ENCODE data around the gene LSM4.

LSM4 gene

DNA sequence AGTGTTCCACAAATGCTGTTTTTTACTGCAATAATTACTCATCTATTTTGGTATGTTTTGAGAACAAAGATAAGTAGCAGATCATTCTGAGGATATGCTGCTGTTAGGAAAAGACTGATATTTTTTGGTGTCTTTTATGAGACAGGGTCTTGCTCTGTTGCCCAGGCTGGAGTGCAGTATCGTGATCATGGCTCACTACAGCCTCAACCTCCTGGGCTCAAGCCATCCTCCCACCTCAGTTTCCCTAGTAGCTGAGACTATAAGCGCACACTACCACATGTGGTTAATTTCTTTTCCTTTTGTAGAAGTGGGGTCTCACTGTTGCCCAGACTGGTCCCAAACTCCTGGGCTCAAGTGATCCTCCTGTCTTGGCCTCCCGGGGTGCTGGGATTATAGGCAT, 9.5 kb downstream of the LSM4 start:
- H3K36me3 ChIP-seq (ENCODE audit: insufficient read depth, low read length): peaks cover 58% of the 10 kb centered on the region
- no peak overlapping the region for H2AFZ ChIP-seq (ENCODE audit: low read depth, low read length)
- H3K4me1 ChIP-seq (ENCODE audit: insufficient read depth, low read length): no peaks in the 10 kb centered on the region
- H3K4me3 ChIP-seq (ENCODE audit: low read length): no peak overlapping the region
- H3K27me3 ChIP-seq (ENCODE audit: insufficient read depth, low read length): no peaks in the 10 kb centered on the region
- H3K9me3 ChIP-seq (ENCODE audit: low read length): no peaks in the 10 kb centered on the region

- Histone ChIP-seq H3K4me1 (ENCODE audit: insufficient read depth, low read length) (no peaks in the 10 kb centered on the region), H3K36me3 (ENCODE audit: insufficient read depth, low read length) (peaks cover 70% of the 10 kb centered on the region)
Measured at GRCh38 chr19:18312092-18312534, 10.8 kb downstream of the LSM4 start.

DNA sequence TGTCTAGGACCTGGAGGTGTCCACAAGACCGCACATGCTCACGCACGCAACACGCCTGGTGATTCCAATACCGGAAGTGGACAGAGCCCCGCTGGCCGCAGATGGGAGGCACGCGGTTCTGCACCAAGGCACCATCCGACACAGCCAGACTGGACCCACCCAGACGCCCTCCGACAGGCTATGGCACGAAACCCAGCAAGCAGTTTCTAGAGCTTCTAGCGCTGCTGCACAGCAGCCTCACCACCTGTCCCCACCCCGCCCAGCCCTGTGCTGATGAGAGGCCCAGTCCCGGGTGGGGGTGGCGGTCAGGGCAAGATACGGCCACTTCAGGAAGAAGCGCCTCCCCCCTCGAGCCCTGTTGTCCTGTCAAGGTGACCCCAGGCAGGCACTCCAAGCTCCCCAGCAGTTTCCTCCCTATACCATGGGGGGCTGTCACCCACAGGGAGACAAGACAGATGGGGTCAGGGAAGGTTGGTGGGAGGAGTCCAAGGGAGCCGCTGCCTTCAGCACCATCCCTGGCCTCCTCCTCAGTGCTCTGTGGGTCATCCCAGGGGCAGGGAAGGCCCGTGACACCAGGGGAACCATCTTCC, 11.3 kb downstream of the LSM4 start:
- peaks cover 73% of the 10 kb centered on the region for H3K36me3 ChIP-seq (ENCODE audit: insufficient read depth, low read length)
- H3K9me3 ChIP-seq (ENCODE audit: low read length): no peaks in the 10 kb centered on the region
- no peak overlapping the region for H3K4me3 ChIP-seq (ENCODE audit: low read length)
- no peak overlapping the region for H2AFZ ChIP-seq (ENCODE audit: low read depth, low read length)
- H3K4me1 ChIP-seq (ENCODE audit: insufficient read depth, low read length): no peaks in the 10 kb centered on the region
- H3K27me3 ChIP-seq (ENCODE audit: insufficient read depth, low read length): no peaks in the 10 kb centered on the region

More at GRCh38 chr19:18312092-18312534, 10.8 kb downstream of the LSM4 start:
- no peak overlapping the region for H2AFZ ChIP-seq (ENCODE audit: low read depth, low read length)
- H3K27me3 ChIP-seq (ENCODE audit: insufficient read depth, low read length): no peaks in the 10 kb centered on the region
- H3K4me3 ChIP-seq (ENCODE audit: low read length): no peak overlapping the region
- no peaks in the 10 kb centered on the region for H3K9me3 ChIP-seq (ENCODE audit: low read length)

- H2AFZ ChIP-seq (ENCODE audit: low read depth, low read length): no peak overlapping the region
- H3K4me1 ChIP-seq (ENCODE audit: insufficient read depth, low read length): no peaks in the 10 kb centered on the region
- no peaks in the 10 kb centered on the region for H3K9me3 ChIP-seq (ENCODE audit: low read length)
- peaks cover 74% of the 10 kb centered on the region for H3K36me3 ChIP-seq (ENCODE audit: insufficient read depth, low read length)
- H3K27me3 ChIP-seq (ENCODE audit: insufficient read depth, low read length): no peaks in the 10 kb centered on the region
- no peak overlapping the region for H3K4me3 ChIP-seq (ENCODE audit: low read length)
Measured at GRCh38 chr19:18310966-18311365, 11.9 kb downstream of the LSM4 start.

DNA sequence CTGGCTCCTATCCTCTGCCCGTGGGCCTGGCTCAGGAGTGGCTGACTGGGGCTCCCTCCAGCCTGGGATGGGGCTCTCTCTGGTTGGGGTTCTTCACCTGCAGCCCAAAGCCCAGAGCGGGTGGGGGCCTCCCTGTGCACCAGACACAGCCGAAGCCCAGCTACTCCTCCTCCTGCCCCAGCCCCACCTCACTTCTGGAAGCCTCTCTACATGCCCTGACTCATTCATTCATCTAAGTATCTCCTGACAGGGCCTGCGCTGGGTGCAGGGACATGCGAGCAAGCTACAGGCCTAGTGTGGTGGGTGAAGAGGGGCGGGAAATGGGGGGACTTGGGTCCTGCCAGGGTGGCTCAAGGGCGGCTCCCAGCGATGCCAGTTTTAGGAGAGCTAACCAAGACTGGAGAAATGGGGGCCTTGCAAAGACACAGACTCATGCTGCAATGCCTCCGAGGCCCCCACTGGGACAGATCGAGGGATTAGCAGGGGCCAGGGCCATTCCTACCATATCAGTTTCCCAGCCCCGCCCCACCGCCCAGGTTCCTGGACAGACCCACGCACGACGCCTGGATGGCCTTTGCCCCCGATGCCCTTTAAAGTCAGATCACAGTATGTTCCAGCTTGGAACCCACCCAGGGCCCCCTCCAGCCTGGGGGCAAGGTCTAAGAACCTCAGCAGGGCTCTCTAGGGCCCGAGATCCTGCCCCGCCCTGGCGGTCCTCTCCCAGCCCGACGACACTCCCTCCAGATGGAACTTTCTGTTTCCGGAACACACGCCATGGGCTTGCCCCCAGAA, 12.6 kb downstream of the LSM4 start:
- Histone ChIP-seq H3K4me3 (ENCODE audit: low read length) (no peak overlapping the region), H3K9me3 (ENCODE audit: low read length) (no peaks in the 10 kb centered on the region), H3K36me3 (ENCODE audit: insufficient read depth, low read length) (peaks cover 67% of the 10 kb centered on the region), H2AFZ (ENCODE audit: low read depth, low read length) (no peak overlapping the region), H3K27me3 (ENCODE audit: insufficient read depth, low read length) (no peaks in the 10 kb centered on the region), H3K4me1 (ENCODE audit: insufficient read depth, low read length) (peaks cover 4% of the 10 kb centered on the region)

DNA sequence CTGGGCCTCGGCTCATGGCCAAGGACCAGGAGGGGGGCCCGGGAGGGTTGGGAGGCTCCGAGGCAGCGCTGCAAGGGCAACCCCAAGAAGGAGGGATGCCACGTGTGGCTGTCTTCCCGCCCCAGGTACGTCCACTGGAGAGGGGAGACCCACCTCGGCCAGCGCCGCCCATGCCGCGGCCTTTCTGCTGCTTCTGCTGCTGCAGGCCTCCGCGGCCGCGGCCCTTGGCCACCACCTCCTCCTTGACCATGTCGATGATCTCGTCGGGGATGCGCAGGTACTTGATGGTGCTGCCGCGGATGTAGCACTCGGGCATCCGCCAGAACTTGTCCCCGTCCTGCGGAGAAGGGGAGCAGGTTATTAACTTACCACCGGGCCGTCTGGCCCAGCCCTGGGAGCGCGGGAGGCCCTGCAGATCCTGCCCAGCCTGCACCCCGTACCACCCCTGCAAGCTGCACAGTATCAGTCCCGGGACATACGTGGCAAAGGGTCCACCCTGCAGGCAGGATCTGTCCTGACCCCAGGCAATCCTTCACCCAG, 13.3 kb downstream of the LSM4 start:
- Histone ChIP-seq H3K4me1 (ENCODE audit: insufficient read depth, low read length) (peaks cover 11% of the 10 kb centered on the region), H3K9me3 (ENCODE audit: low read length) (no peaks in the 10 kb centered on the region), H3K36me3 (ENCODE audit: insufficient read depth, low read length) (peaks cover 64% of the 10 kb centered on the region), H3K4me3 (ENCODE audit: low read length) (no peak overlapping the region), H3K27me3 (ENCODE audit: insufficient read depth, low read length) (no peaks in the 10 kb centered on the region), H2AFZ (ENCODE audit: low read depth, low read length) (no peak overlapping the region)

DNA sequence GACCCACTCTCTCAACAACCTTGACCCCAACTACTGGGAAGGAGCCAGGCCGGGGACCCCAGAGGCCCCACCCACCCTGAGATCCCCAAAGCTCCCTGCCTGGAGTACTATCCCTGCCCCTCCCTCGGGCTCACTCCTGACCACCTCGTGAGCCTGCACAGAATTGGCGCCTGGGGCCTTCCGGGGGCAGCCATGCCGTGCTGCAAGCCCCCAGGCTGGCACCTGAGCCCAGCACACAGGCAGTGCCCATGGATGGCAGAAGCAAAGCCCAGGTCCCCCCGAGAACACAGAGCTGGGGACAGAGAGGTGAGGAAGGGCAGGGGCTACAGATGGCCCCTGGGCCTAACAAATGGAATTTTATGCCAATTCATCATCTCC, 13.9 kb downstream of the LSM4 start:
- Histone ChIP-seq H3K27me3 (ENCODE audit: insufficient read depth, low read length) (no peaks in the 10 kb centered on the region), H3K4me3 (ENCODE audit: low read length) (no peak overlapping the region), H3K4me1 (ENCODE audit: insufficient read depth, low read length) (peaks cover 17% of the 10 kb centered on the region), H2AFZ (ENCODE audit: low read depth, low read length) (no peak overlapping the region), H3K9me3 (ENCODE audit: low read length) (no peaks in the 10 kb centered on the region), H3K36me3 (ENCODE audit: insufficient read depth, low read length) (peaks cover 64% of the 10 kb centered on the region)

GRCh38 chr19:18308051-18308947, 14.6 kb downstream of the LSM4 start:
- H3K27me3 ChIP-seq (ENCODE audit: insufficient read depth, low read length): no peaks in the 10 kb centered on the region
- no peaks in the 10 kb centered on the region for H3K9me3 ChIP-seq (ENCODE audit: low read length)
- peaks cover 59% of the 10 kb centered on the region for H3K36me3 ChIP-seq (ENCODE audit: insufficient read depth, low read length)
- H3K4me1 ChIP-seq (ENCODE audit: insufficient read depth, low read length): peaks cover 18% of the 10 kb centered on the region
- no peak overlapping the region for H3K4me3 ChIP-seq (ENCODE audit: low read length)
- no peak overlapping the region for H2AFZ ChIP-seq (ENCODE audit: low read depth, low read length)

DNA sequence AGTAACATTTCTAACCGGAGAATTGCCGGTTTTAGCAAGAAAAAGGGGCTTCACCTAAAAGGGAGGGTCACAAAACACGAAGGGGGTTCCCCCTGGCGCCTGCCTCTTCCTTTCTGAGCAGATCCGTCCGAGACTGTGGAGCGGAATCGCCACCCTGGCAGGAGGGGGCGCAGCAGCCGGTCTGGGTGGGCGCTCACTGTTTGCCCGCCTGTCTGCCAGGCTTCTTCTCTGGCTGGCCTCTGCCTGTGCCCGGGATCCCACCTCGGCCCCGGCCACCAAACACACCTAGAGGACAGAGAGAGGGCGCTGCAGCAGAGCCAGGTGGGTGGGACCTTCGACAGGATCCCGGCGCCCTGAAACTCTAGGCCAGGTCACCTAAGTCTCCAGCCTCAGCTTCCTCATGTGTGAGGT, 15.6 kb downstream of the LSM4 start:
- Histone ChIP-seq H2AFZ (ENCODE audit: low read depth, low read length) (no peak overlapping the region), H3K4me3 (ENCODE audit: low read length) (no peak overlapping the region), H3K4me1 (ENCODE audit: insufficient read depth, low read length) (peaks cover 18% of the 10 kb centered on the region), H3K9me3 (ENCODE audit: low read length) (no peaks in the 10 kb centered on the region), H3K27me3 (ENCODE audit: insufficient read depth, low read length) (no peaks in the 10 kb centered on the region), H3K36me3 (ENCODE audit: insufficient read depth, low read length) (peaks cover 51% of the 10 kb centered on the region)

- no peaks in the 10 kb centered on the region for H3K27me3 ChIP-seq (ENCODE audit: insufficient read depth, low read length)
- no peak overlapping the region for H2AFZ ChIP-seq (ENCODE audit: low read depth, low read length)
- H3K36me3 ChIP-seq (ENCODE audit: insufficient read depth, low read length): peaks cover 47% of the 10 kb centered on the region
- H3K4me3 ChIP-seq (ENCODE audit: low read length): no peak overlapping the region
- H3K4me1 ChIP-seq (ENCODE audit: insufficient read depth, low read length): peaks cover 18% of the 10 kb centered on the region
- H3K9me3 ChIP-seq (ENCODE audit: low read length): no peaks in the 10 kb centered on the region
Measured at GRCh38 chr19:18306888-18307260, 16.0 kb downstream of the LSM4 start.

GRCh38 chr19:18306209-18306887, 16.5 kb downstream of the LSM4 start:
- no peak overlapping the region for H3K4me3 ChIP-seq (ENCODE audit: low read length)
- H3K9me3 ChIP-seq (ENCODE audit: low read length): no peaks in the 10 kb centered on the region
- H3K36me3 ChIP-seq (ENCODE audit: insufficient read depth, low read length): peaks cover 42% of the 10 kb centered on the region
- peaks cover 18% of the 10 kb centered on the region for H3K4me1 ChIP-seq (ENCODE audit: insufficient read depth, low read length)
- no peaks in the 10 kb centered on the region for H3K27me3 ChIP-seq (ENCODE audit: insufficient read depth, low read length)
- H2AFZ ChIP-seq (ENCODE audit: low read depth, low read length): no peak overlapping the region

- Histone ChIP-seq H2AFZ (ENCODE audit: low read depth, low read length) (peak overlapping the region; percentile 29), H3K4me1 (ENCODE audit: insufficient read depth, low read length) (peaks cover 18% of the 10 kb centered on the region), H3K4me3 (ENCODE audit: low read length) (peak overlapping the region; percentile 48), H3K9me3 (ENCODE audit: low read length) (no peaks in the 10 kb centered on the region), H3K36me3 (ENCODE audit: insufficient read depth, low read length) (peaks cover 27% of the 10 kb centered on the region), H3K27me3 (ENCODE audit: insufficient read depth, low read length) (no peaks in the 10 kb centered on the region)
Measured at GRCh38 chr19:18304458-18305310, 18.2 kb downstream of the LSM4 start.

Data from neuron (in vitro differentiated cells).